HUES64 (cell line): ENCODE results near the gene MRPS18A.
"Not testable (repeated sequence)": the region's sequence is repeated elsewhere in the genome, so short reads cannot be mapped to it uniquely, and the experiment has no call there.

ENCODE experiments used
- H3K27ac ChIP-seq: 2 replicates; pipeline ENCODE4 v1.7.0; 2013; ENCODE audit warnings: low read depth, low read length, inconsistent platforms
- H3K27me3 ChIP-seq: 2 replicates; pipeline ENCODE4 v1.6.1; 2013; ENCODE audit warnings: mild to moderate bottlenecking, low read length; ENCODE audit not compliant: insufficient read depth
- H3K36me3 ChIP-seq: 2 replicates; pipeline ENCODE4 v1.6.1; 2013; ENCODE audit warnings: mild to moderate bottlenecking, low read length; ENCODE audit not compliant: insufficient read depth
- H3K4me1 ChIP-seq: 2 replicates; pipeline ENCODE4 v1.6.1; 2013; ENCODE audit warnings: mild to moderate bottlenecking, low read length, moderate library complexity; ENCODE audit not compliant: insufficient read depth
- H3K4me3 ChIP-seq: 2 replicates; pipeline ENCODE4 v1.5.1; 2013; ENCODE audit warnings: mild to moderate bottlenecking, low read length, moderate library complexity
- H3K9ac ChIP-seq: 2 replicates; pipeline ENCODE4 v1.6.1; 2013; ENCODE audit warnings: mild to moderate bottlenecking, low read depth, low read length
- H3K9me3 ChIP-seq: 2 replicates; pipeline ENCODE4 v1.6.1; 2013; ENCODE audit warnings: low read depth, low read length; ENCODE audit not compliant: insufficient read depth
- WGBS: fragments of 150-250, 120-280 bp; methylation state at CpG from one replicate; pipeline ENCODE4 v1.1.7; 2013; ENCODE audit warnings: missing lambda C conversion rate; 5-methylcytosine and 5-hydroxymethylcytosine counted together

The MRPS18A gene

DNA sequence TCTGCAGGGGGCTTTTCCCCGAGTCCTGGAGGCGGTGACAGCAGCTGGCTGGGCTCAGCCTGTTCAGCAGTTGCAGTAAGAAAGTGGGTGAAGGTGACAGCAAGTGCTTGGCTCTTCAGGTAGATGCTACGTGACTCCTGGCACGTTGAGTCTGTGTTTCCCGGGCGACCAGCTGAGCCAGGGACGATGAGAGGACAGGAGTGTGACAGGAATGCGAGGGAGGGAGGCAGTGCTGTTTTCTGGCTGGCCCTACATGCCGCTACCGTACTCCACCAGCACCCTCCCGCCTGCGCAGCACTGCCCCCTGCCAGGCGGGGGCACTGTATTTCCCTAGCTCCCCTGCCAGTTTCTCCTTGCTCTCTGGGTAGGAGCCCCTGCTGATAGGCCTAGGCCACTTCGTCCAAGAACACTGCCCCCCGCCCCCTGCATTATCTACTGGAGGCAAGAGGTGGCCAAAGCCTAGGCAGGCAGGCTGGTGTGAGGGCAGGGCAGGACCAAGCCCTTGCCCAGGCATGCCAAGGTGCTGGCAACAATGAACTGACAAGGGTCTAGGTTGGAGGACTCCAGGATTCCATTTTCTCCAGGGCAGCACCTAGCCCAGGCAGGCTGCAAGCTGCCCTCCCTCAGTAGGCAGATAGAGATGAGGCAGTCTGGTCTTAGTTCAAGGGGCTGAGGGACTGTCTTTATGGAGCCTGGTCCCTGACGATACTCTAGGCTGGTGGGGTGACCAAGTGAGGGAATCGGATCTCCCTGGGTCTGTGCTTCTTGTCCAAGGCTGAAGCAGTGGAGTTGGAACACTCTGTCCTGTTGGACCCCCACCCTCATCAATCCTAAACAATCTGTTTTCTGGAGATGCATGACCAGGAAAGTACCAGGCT lies 19.2 kb downstream of the MRPS18A start:
- Histone ChIP-seq H3K9ac (no peak overlapping the region), H3K27ac (peak overlapping the region; percentile 12; the same call in 1 of the 2 replicates)

DNA sequence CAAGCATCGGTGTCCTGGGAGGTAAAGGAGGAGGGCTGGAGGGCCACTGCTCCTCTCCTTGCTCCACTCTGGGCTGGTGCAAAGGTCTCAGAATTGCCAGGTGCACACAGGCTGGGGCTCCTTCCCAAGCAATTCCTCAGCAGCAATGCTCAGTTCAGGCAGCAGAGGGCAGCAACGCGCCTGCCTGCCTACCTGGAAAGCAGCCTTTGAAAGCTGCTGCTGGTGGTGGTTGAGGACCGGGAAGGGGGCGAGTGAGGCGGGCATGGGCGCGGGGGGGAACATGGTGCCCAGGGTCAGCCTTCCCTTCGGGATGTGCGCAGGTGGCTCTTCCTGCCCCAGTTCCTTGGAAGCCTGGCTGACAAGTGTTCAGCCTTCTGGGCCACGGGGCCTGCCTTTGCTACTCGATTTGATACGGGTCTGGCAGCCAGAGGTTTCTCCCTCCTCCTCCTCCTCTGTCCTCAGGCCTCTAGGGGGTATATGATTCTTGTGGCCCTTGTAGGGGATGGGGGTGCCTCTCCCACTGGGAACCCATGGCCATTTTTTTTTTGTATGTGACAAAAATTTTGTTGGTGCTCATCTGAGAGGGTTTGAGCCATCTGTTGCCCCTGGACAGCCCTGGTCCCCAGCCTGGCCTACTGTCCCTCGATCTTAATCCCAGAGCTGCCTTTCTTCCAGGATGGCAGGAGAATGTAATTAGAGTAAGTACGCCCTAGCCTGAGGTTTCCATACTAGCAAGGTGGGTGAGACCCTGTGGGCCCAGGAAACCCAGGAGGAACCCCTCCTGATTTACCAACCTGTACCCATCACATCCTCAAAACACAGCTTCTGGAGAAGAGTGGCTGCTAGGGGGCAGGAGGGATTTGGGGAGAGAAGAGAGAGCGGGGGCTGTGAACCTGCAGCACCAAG lies 20.1 kb downstream of the MRPS18A start:
- 8% methylated on average over 15 of the region's 16 CpGs for WGBS
- no peaks in the 10 kb centered on the region for H3K27me3 ChIP-seq

More for the DNA sequence above, 19.2 kb downstream of the MRPS18A start:
- Histone ChIP-seq H3K4me1 (peaks cover 21% of the 10 kb centered on the region), H3K27me3 (no peaks in the 10 kb centered on the region), H3K36me3 (peaks cover 26% of the 10 kb centered on the region), H3K9me3 (no peaks in the 10 kb centered on the region), H3K4me3 (no peak overlapping the region; the same call in 1 of the 2 replicates)
- WGBS: 18% methylated on average over 17 of the region's 17 CpGs

DNA sequence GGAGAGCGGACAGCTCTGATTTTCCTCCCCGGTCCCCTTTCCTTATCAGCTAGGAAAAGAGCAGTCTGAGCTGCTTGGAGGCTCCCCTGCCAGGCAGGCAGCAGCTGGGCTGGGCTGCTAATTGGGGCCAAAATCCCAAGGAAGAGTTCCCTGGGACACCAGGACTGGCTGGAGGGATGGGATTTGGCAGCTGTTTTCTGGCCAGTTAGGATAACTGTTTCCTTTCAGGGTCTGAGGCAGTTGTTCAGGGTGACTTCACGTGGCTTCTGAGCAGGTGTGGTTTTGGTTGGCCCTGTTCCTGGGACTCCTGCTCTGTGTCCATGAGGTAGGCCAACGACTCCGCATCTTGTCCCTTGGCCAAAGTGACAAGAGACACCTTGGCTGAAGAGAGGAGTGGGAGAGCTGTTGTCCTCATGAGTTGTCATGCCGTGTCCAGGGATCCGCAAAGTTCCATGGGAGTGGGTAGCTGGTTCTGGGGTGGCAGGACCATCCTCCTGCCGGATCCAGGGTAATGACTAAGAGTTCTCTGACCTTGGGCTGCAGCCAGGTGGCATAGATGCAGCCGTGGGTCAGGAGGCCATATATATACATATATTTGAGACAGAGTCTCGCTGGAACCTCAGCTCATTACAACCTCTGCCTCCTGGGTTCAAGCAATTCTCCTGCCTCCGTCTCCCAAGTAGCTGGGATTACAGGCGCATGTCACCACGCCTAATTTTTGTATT lies 21.2 kb downstream of the MRPS18A start:
- H3K4me3 ChIP-seq: no peak overlapping the region
- no peaks in the 10 kb centered on the region for H3K27me3 ChIP-seq
- H3K9me3 ChIP-seq: no peaks in the 10 kb centered on the region
- H3K27ac ChIP-seq: no peak overlapping the region
- peaks cover 8% of the 10 kb centered on the region for H3K36me3 ChIP-seq
- no peak overlapping the region for H3K9ac ChIP-seq
- WGBS: 87% methylated on average over 13 of the region's 13 CpGs
- peaks cover 21% of the 10 kb centered on the region for H3K4me1 ChIP-seq

More for the DNA sequence above, 20.1 kb downstream of the MRPS18A start:
- Histone ChIP-seq H3K4me3 (peak overlapping the region; percentile 26), H3K4me1 (peaks cover 21% of the 10 kb centered on the region), H3K36me3 (peaks cover 20% of the 10 kb centered on the region), H3K9ac (no peak overlapping the region), H3K27ac (no peak overlapping the region), H3K9me3 (no peaks in the 10 kb centered on the region)

DNA sequence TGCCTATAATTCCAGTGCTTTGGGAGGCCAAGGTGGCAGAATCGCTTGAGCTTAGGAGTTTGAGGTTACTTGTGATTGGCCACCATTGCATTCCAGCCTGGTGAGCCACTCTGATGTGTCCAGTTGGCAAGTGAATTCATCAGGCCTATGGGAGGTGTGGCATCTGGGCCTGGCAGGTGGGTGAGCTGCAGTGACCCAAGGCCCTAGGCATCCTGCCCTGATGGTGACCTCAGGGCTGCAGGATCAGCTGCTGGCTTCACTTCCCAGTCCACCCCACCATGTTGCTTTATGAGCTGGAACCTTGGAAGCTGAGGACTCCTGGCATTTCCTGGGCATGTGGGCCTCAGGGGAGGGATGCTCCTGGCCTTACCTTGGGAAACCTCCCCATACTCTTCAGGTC lies 22.2 kb downstream of the MRPS18A start:
- 85% methylated on average over 1 of the region's 1 CpG for WGBS
- no peaks in the 10 kb centered on the region for H3K36me3 ChIP-seq
- no peaks in the 10 kb centered on the region for H3K27me3 ChIP-seq
- H3K4me3 ChIP-seq: no peak overlapping the region
- no peak overlapping the region for H3K9ac ChIP-seq
- no peak overlapping the region for H3K27ac ChIP-seq
- peaks cover 6% of the 10 kb centered on the region for H3K9me3 ChIP-seq
- peaks cover 21% of the 10 kb centered on the region for H3K4me1 ChIP-seq

DNA sequence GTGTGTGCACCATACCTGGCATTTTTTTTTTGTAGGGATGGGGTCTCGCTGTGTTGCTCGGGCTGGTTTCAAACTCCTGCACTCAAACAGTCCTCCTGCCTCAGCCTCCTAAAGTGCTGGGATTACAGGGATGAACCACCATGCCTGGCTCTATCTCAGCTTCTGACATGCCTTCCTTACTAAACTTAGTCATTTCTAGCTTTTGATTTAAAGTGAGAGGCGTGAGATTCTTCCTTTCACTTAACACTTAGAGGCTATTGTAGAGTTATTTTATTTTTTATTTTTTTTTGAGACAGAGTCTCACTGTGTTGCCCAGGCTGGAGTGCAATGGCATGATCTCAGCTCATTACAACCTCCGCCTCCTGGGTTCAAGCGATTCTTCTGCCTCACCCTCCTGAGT lies 24.6 kb downstream of the MRPS18A start:
- H3K27me3 ChIP-seq, H3K4me3 ChIP-seq, H3K9me3 ChIP-seq, H3K36me3 ChIP-seq, H3K4me1 ChIP-seq, H3K9ac ChIP-seq, H3K27ac ChIP-seq: not testable (repeated sequence)
- 87% methylated on average over 4 of the region's 5 CpGs for WGBS

DNA sequence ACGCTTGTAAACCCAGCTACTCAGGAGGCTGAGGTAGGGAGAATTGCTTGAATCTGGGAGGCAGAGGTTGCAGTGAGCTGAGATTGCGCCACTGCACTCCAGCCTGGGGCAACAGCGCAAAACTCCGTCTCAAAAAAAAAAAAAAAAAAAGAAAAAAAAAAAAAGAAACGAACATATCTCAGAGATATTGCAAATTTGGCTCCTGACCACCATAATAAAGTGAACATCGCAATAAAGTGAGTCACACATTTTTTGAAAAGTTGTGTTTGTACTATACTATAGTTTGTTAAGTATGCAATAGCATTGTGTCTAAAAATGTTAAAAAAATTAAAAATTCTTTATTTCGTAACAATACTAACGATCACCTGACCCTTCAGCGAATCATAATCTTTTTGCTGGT lies 29.4 kb downstream of the MRPS18A start:
- H3K9ac ChIP-seq: no peak overlapping the region
- no peaks in the 10 kb centered on the region; the same call in 1 of the 2 replicates for H3K4me1 ChIP-seq
- no peaks in the 10 kb centered on the region for H3K36me3 ChIP-seq
- no peaks in the 10 kb centered on the region for H3K27me3 ChIP-seq
- H3K27ac ChIP-seq: no peak overlapping the region
- WGBS: 97% methylated on average over 8 of the region's 9 CpGs
- H3K4me3 ChIP-seq: no peak overlapping the region
- H3K9me3 ChIP-seq: peaks cover 6% of the 10 kb centered on the region

DNA sequence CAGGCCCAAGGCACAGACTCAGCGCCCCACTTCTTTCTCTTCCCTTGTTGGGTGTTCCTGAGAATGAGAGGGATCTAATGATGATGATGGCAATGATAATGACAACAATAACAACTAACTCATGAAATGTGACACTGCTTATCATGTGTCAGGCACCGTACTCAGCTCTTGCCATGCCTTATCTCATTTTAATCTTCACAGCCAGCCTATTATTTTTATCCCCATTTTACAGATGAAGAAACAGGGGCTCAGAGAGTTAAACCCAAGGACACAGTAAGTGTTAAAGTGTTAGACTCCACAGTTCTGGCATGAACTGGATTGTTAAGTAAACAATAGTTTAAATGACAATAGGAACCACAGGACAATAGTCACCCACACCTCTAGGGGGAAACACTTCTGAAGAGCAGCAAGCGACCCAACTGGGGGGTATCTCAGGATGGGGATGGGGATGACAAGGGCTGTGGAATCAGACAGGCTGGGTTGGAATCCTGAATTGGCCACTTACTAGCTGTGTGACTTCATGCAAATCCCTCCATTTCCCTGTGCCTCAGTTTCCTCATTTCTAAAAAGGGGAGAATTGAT lies 30.3 kb downstream of the MRPS18A start:
- 72% methylated on average over 3 of the region's 3 CpGs for WGBS

DNA sequence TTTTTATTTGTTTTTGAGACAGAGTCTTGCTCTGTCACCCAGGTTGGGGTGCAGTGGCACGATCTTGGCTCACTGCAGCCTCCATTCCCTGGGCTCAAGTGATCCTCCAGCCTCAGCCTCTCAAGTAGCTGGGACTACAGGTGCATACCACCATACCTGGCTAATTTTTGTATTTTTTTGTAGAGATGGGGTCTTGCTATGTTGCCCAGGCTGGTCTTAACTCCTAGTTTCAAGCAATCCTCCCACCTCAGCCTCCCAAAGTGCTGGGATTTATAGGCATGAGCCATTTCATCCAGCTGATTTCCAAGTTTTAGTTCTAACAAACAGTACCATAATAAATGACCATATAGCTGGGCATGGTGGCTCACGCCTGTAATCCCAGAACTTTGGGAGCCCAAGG lies 34.8 kb downstream of the MRPS18A start:
- not testable (repeated sequence) for H3K4me1 ChIP-seq, H3K4me3 ChIP-seq, H3K36me3 ChIP-seq, H3K27me3 ChIP-seq, H3K9ac ChIP-seq, H3K27ac ChIP-seq, H3K9me3 ChIP-seq
- WGBS: 96% methylated on average over 2 of the region's 2 CpGs

More for the DNA sequence above, 30.3 kb downstream of the MRPS18A start:
- Histone ChIP-seq H3K36me3 (no peaks in the 10 kb centered on the region), H3K9ac (no peak overlapping the region), H3K27ac (no peak overlapping the region), H3K9me3 (peaks cover 6% of the 10 kb centered on the region), H3K4me1 (no peaks in the 10 kb centered on the region; the same call in 1 of the 2 replicates), H3K27me3 (no peaks in the 10 kb centered on the region), H3K4me3 (no peak overlapping the region)

DNA sequence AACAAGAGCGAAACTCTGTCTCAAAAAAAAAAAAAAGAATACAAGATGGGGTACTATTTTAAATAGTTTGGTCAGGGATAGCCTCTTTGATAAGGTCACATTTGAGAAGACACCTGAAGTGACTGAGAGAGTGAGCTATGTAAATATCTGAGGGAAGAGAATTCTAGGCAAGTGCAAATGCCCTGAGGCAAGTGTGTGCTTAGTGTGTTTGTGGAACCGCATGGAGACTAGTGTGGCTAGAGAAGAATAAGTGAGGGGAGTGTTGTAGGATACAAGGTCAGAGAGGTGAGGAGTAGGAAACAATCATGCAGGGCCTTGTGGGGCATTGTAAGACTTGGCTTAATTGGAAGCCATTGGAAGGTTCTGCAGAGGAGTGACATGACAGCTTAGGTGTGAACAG lies 39.3 kb downstream of the MRPS18A start:
- H3K9me3 ChIP-seq: no peaks in the 10 kb centered on the region
- WGBS: 86% methylated on average over 2 of the region's 2 CpGs
- no peak overlapping the region for H3K4me3 ChIP-seq
- H3K4me1 ChIP-seq: peaks cover 8% of the 10 kb centered on the region; the same call in 1 of the 2 replicates
- H3K27me3 ChIP-seq: no peaks in the 10 kb centered on the region
- H3K9ac ChIP-seq: no peak overlapping the region
- no peak overlapping the region for H3K27ac ChIP-seq
- H3K36me3 ChIP-seq: no peaks in the 10 kb centered on the region; the same call in 1 of the 2 replicates

DNA sequence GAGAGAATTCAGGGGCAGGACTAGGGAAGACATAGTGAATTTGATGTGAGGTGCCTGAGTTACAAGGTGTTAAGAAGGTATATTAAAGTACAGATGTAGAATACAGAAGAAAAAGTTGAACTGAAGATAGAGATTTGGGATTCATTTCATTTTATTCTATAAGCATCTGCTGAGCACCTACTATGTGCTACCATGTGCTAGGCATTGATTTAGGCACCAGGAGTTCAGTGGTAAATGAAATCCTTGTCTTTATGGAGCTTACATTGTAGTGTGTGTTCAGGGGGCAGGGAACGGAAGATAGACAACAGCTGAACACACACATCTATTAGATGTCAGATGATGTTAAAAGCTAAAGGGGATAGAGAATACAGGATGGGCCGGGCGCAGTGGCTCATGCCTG lies 40.0 kb downstream of the MRPS18A start:
- H3K27ac ChIP-seq: no peak overlapping the region
- WGBS: 97% methylated on average over 3 of the region's 3 CpGs
- no peak overlapping the region for H3K9ac ChIP-seq
- H3K9me3 ChIP-seq: no peaks in the 10 kb centered on the region
- peaks cover 2% of the 10 kb centered on the region; the same call in 1 of the 2 replicates for H3K36me3 ChIP-seq
- H3K4me1 ChIP-seq: peaks cover 8% of the 10 kb centered on the region; the same call in 1 of the 2 replicates
- H3K27me3 ChIP-seq: no peaks in the 10 kb centered on the region
- no peak overlapping the region for H3K4me3 ChIP-seq
